GM19193 (cell line): ENCODE results near the gene AFP.

Source experiments
- POLR2A ChIP-seq: IDR thresholded peaks from 4 replicates; pipeline ENCODE4 v1.6.1; 2011; ENCODE audit not compliant: insufficient read depth, insufficient read length; ENCODE audit errors: extremely low read depth

Gene AFP

GRCh38 chr4:73445383-73446335, 9.6 kb downstream of the AFP start:
- no peak for TF ChIP-seq POLR2A

GRCh38 chr4:73446336-73446938, 10.4 kb downstream of the AFP start:
- TF ChIP-seq POLR2A, result no peak

GRCh38 chr4:73447671-73448070, 11.7 kb downstream of the AFP start:
- no peak for TF ChIP-seq POLR2A

GRCh38 chr4:73448448-73449203, 12.6 kb downstream of the AFP start:
- TF ChIP-seq POLR2A, result no peak

- no peak for TF ChIP-seq POLR2A
These were observed 14.5 kb downstream of the AFP start for GRCh38 chr4:73450398-73451004.

- no peak for TF ChIP-seq POLR2A
These were observed 15.4 kb downstream of the AFP start for GRCh38 chr4:73451404-73451803.

GRCh38 chr4:73451981-73452747, 16.1 kb downstream of the AFP start:
- no peak for TF ChIP-seq POLR2A

- TF ChIP-seq POLR2A, result no peak
These were observed 17.1 kb downstream of the AFP start for GRCh38 chr4:73452953-73453700.

- TF ChIP-seq POLR2A, result no peak
These were observed 17.6 kb downstream of the AFP start for GRCh38 chr4:73453701-73454005.

GRCh38 chr4:73454920-73455319, 18.9 kb downstream of the AFP start:
- TF ChIP-seq POLR2A, result no peak

- TF ChIP-seq POLR2A, result no peak
These were observed 20.4 kb downstream of the AFP start for GRCh38 chr4:73456177-73457022.

GRCh38 chr4:73458184-73459047, 22.4 kb downstream of the AFP start:
- no peak for TF ChIP-seq POLR2A
